ENCODE measurements around the gene TMEM63A. TPM values are rescaled to one million over a fixed set of nuclear protein-coding genes. Genes with fewer than 3 reads are reported as not detected.

Gene TMEM63A
- total RNA-seq, 1 experiment from 2014 or later = 303 TPM

DNA sequence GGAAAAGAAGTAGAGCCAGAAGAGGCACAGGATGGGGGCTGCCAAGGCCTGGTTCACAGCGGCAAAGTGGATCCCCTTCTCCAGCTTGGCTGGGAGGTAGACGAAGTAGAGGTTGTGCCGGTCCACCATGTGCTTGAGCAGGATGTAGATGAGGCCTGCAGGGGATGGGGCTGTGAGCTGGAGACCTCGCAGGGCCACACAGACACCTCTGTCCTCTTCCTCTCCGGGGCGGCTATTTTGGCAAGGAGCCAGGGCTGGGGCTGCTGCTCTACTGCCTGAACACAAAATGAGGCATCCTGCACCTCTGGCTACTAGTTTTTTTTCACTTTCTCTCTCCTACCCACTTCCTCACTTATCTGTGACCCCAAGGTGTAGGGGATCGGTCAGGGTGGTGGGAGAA is 32.3 kb downstream of the TMEM63A start:
- Mint-ChIP-seq H3K4me3 (ENCODE audit: low read depth, unreplicated experiment) (no peak overlapping the region), H3K36me3 (ENCODE audit: insufficient read depth, unreplicated experiment) (peaks cover 95% of the 10 kb centered on the region), H3K27ac (ENCODE audit: unreplicated experiment) (peak overlapping the region; percentile 51), H3K9me3 (ENCODE audit: low read depth, unreplicated experiment) (no peaks in the 10 kb centered on the region), H3K27me3 (ENCODE audit: unreplicated experiment) (no peaks in the 10 kb centered on the region), H3K4me1 (ENCODE audit: low read depth, unreplicated experiment) (no peaks in the 10 kb centered on the region)
- no TSS peak for BruUV-seq (replicated peaks)
- DNase-seq = no peak
- TF ChIP-seq, protein P1, sequence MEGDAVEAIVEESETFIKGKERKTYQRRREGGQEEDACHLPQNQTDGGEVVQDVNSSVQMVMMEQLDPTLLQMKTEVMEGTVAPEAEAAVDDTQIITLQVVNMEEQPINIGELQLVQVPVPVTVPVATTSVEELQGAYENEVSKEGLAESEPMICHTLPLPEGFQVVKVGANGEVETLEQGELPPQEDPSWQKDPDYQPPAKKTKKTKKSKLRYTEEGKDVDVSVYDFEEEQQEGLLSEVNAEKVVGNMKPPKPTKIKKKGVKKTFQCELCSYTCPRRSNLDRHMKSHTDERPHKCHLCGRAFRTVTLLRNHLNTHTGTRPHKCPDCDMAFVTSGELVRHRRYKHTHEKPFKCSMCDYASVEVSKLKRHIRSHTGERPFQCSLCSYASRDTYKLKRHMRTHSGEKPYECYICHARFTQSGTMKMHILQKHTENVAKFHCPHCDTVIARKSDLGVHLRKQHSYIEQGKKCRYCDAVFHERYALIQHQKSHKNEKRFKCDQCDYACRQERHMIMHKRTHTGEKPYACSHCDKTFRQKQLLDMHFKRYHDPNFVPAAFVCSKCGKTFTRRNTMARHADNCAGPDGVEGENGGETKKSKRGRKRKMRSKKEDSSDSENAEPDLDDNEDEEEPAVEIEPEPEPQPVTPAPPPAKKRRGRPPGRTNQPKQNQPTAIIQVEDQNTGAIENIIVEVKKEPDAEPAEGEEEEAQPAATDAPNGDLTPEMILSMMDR (IDR thresholded peaks at IDR 0.05; ENCODE audit: unreplicated experiment) = no peak
- CTCF ChIA-PET = no interaction called here
- intact Hi-C loops (cut with micrococcal nuclease; ENCODE audit: unreplicated experiment) = loop anchor here (5.0 kb wide), 1 partner anchor 62 kb away; no protein-coding TSS in a partner anchor

DNA sequence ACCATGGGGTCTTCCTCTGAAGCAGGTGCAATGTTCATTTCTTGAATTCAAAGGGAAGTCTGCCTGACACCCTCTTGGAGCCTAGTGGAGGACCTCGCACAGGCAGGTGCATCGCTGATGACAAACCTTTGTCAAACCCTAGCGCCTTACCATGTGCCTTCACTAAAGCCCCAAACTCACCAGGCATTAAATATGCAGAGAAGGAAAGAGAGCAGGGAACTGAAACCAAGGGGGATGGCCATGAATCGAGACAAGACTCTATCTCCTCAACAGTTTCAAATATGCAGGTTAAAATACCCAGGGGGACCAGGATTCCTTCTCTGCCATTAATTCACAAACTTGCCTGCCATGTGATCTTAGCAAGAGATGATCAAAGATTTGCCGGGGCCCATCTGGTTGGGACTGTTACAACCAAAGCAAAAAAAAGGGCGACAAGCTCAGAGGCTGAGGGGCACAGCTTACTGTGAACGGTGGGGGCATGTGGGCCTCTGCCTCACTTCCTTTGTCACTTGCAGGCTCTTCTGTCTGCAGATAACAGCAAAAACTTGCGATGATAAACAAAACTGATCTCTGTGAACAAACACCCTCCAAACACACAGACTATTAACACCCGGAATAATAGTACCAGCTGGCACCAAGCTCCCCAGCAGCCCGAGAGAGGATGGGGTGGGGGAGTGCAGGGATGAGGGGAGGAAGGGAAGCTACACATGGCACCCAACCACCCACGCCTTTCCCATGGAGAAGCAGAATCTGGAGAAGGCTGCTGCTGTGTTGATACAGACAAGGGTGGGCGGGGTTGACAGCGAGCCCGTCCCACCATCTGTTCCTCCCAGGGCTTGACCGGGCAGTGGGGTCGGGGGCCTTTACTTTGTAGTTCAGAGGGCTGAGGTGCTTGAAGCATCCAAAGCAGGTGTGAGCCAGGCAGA is 33.9 kb downstream of the TMEM63A start:
- no peak for DNase-seq
- TF ChIP-seq, protein P1 (IDR thresholded peaks at IDR 0.05; ENCODE audit: unreplicated experiment) = no peak
- H3K27me3 Mint-ChIP-seq (ENCODE audit: unreplicated experiment) = no peaks in the 10 kb centered on the region
- peaks cover 97% of the 10 kb centered on the region for H3K36me3 Mint-ChIP-seq (ENCODE audit: insufficient read depth, unreplicated experiment)
- H3K4me1 Mint-ChIP-seq (ENCODE audit: low read depth, unreplicated experiment) = no peaks in the 10 kb centered on the region
- H3K4me3 Mint-ChIP-seq (ENCODE audit: low read depth, unreplicated experiment) = no peak overlapping the region
- intact Hi-C loops (cut with micrococcal nuclease; ENCODE audit: unreplicated experiment) = loop anchor here (5.0 kb wide), 1 partner anchor 64 kb away; no protein-coding TSS in a partner anchor
- BruUV-seq (replicated peaks) = no TSS peak
- H3K9me3 Mint-ChIP-seq (ENCODE audit: low read depth, unreplicated experiment) = no peaks in the 10 kb centered on the region
- CTCF ChIA-PET = interaction anchor here (1.0 kb wide), 1 partner anchor 16 kb away, joined by 4 read pairs; no protein-coding TSS in a partner anchor
- peak overlapping the region; percentile 20 for H3K27ac Mint-ChIP-seq (ENCODE audit: unreplicated experiment)

DNA sequence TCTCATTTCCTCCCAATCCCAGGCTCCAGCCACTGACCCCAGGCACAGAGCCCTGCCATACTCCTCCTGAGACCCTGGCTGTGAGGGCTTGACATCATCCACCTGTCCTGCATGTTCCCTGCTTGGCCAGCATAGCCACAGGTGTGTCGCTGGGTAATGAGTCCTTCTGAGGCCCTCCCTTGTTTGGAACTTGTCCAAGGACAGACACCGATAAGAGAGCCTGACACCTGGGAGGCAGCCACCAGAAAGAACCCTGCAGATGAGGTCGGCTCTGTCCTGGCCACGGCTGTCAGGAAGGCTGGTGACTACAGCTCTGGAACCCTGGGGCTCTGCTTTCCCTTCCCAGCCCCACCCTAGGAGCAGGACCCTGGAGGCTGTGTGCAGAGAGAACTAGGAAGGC is 34.6 kb downstream of the TMEM63A start:
- H3K27ac Mint-ChIP-seq (ENCODE audit: unreplicated experiment) = no peak overlapping the region
- no TSS peak for BruUV-seq (replicated peaks)
- no peaks in the 10 kb centered on the region for H3K9me3 Mint-ChIP-seq (ENCODE audit: low read depth, unreplicated experiment)
- no peaks in the 10 kb centered on the region for H3K4me1 Mint-ChIP-seq (ENCODE audit: low read depth, unreplicated experiment)
- H3K36me3 Mint-ChIP-seq (ENCODE audit: insufficient read depth, unreplicated experiment) = peaks cover 97% of the 10 kb centered on the region
- H3K27me3 Mint-ChIP-seq (ENCODE audit: unreplicated experiment) = no peaks in the 10 kb centered on the region
- DNase-seq = no peak
- TF ChIP-seq, protein P1 (IDR thresholded peaks at IDR 0.05; ENCODE audit: unreplicated experiment) = no peak
- CTCF ChIA-PET = interaction anchor here (1.0 kb wide), 1 partner anchor 17 kb away, joined by 4 read pairs; no protein-coding TSS in a partner anchor
- intact Hi-C loops (cut with micrococcal nuclease; ENCODE audit: unreplicated experiment) = loop anchor here (5.0 kb wide), 1 partner anchor 65 kb away; no protein-coding TSS in a partner anchor
- no peak overlapping the region for H3K4me3 Mint-ChIP-seq (ENCODE audit: low read depth, unreplicated experiment)

DNA sequence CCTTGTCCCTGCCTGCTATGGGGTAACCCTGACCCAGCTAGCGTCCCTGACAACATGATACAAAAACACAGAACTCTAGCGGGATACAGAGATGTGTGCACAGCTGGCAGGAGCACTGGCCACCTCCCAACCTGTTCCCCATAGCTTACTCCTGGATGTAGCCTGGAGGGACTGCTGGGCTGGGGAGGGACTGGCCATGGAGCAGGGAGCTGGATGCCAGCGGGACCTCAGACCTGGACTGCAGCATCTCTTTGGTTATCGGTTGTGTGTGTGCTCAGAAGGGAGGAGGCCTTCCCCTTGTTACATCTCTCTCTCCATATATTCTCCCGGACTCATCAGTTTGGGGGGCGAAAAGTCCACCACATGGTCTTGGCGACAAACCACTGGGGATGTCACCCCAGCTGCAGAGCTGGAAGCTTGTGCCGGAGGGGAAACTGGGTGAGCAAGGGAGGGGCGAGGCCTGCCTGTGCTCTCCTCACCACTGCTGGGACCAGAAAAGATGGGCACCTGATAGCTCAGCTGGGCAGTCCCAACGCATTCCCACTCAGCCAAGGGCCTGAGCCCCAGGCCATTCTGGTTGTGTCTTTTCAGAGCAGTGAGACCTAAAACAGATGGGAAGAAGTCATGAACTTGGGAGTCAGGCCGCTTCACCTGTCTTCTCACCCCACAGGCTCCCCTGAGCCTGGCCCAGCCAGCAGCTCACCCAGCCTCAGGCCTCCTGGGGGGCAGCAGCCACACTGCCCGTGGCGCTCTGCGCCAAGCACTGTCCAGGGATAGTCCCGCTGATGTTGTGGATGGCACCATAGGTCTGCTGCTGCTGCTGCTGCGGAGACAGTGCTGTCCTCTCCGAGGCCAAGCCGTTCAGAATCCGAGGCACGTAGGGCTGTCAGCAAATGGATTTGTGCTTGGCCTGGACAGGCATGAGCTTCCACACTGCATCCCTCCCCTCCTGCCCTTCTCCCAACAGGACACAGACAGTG is 35.6 kb downstream of the TMEM63A start:
- Mint-ChIP-seq H3K4me3 (ENCODE audit: low read depth, unreplicated experiment) (no peak overlapping the region), H3K27me3 (ENCODE audit: unreplicated experiment) (no peaks in the 10 kb centered on the region), H3K4me1 (ENCODE audit: low read depth, unreplicated experiment) (no peaks in the 10 kb centered on the region), H3K27ac (ENCODE audit: unreplicated experiment) (peak overlapping the region; percentile 60), H3K36me3 (ENCODE audit: insufficient read depth, unreplicated experiment) (peaks cover 97% of the 10 kb centered on the region), H3K9me3 (ENCODE audit: low read depth, unreplicated experiment) (no peaks in the 10 kb centered on the region)
- DNase-seq = no peak
- BruUV-seq (replicated peaks) = no TSS peak
- intact Hi-C loops (cut with micrococcal nuclease; ENCODE audit: unreplicated experiment) = loop anchor here (5.0 kb wide), 1 partner anchor 66 kb away; no protein-coding TSS in a partner anchor
- CTCF ChIA-PET = no interaction called here
- TF ChIP-seq, protein P1 (IDR thresholded peaks at IDR 0.05; ENCODE audit: unreplicated experiment) = no peak

All from Calu3 (cell line).